ENCODE data around the gene DGKH.

- no peak for TF ChIP-seq CTCF (IDR thresholded peaks at IDR 0.05)
- TF ChIP-seq ZFX (IDR thresholded peaks at IDR 0.05; ENCODE audit: borderline replicate concordance), result no peak
Observed at GRCh38 chr13:42038661-42039456, 9.6 kb upstream of the DGKH start.
